Measurements from ENCODE around the gene LPP.

Gene LPP

GRCh38 chr3:188370081-188370830, 216.3 kb downstream of the LPP start:
- Histone ChIP-seq H3K9me3 (ENCODE audit: control insufficient read depth, insufficient read depth, low read length) (no peaks in the 10 kb centered on the region), H3K4me1 (ENCODE audit: insufficient read depth, low read length) (no peaks in the 10 kb centered on the region), H3K9ac (ENCODE audit: low read depth, low read length) (no peak overlapping the region), H3K36me3 (ENCODE audit: insufficient read depth, low read length) (no peaks in the 10 kb centered on the region)

GRCh38 chr3:188378786-188379185, 224.8 kb downstream of the LPP start:
- Histone ChIP-seq H3K36me3 (ENCODE audit: insufficient read depth, low read length) (no peaks in the 10 kb centered on the region), H3K9ac (ENCODE audit: low read depth, low read length) (no peak overlapping the region), H3K9me3 (ENCODE audit: control insufficient read depth, insufficient read depth, low read length) (no peaks in the 10 kb centered on the region), H3K4me1 (ENCODE audit: insufficient read depth, low read length) (no peaks in the 10 kb centered on the region)

GRCh38 chr3:188380252-188380651, 226.3 kb downstream of the LPP start:
- H3K9ac ChIP-seq (ENCODE audit: low read depth, low read length), result no peak overlapping the region

GRCh38 chr3:188380722-188381121, 226.8 kb downstream of the LPP start:
- no peaks in the 10 kb centered on the region for H3K36me3 ChIP-seq (ENCODE audit: insufficient read depth, low read length)
- no peak overlapping the region for H3K9ac ChIP-seq (ENCODE audit: low read depth, low read length)
- H3K9me3 ChIP-seq (ENCODE audit: control insufficient read depth, insufficient read depth, low read length), result no peaks in the 10 kb centered on the region
- no peaks in the 10 kb centered on the region for H3K4me1 ChIP-seq (ENCODE audit: insufficient read depth, low read length)

More at GRCh38 chr3:188380252-188380651, 226.3 kb downstream of the LPP start:
- Histone ChIP-seq H3K4me1 (ENCODE audit: insufficient read depth, low read length) (no peaks in the 10 kb centered on the region), H3K9me3 (ENCODE audit: control insufficient read depth, insufficient read depth, low read length) (no peaks in the 10 kb centered on the region), H3K36me3 (ENCODE audit: insufficient read depth, low read length) (no peaks in the 10 kb centered on the region)

GRCh38 chr3:188383748-188384147, 229.8 kb downstream of the LPP start:
- Histone ChIP-seq H3K9ac (ENCODE audit: low read depth, low read length) (no peak overlapping the region), H3K36me3 (ENCODE audit: insufficient read depth, low read length) (no peaks in the 10 kb centered on the region), H3K4me1 (ENCODE audit: insufficient read depth, low read length) (no peaks in the 10 kb centered on the region), H3K9me3 (ENCODE audit: control insufficient read depth, insufficient read depth, low read length) (no peaks in the 10 kb centered on the region)

- H3K36me3 ChIP-seq (ENCODE audit: insufficient read depth, low read length), result no peaks in the 10 kb centered on the region
- no peak overlapping the region for H3K9ac ChIP-seq (ENCODE audit: low read depth, low read length)
- H3K4me1 ChIP-seq (ENCODE audit: insufficient read depth, low read length), result peaks cover 5% of the 10 kb centered on the region
- no peaks in the 10 kb centered on the region for H3K9me3 ChIP-seq (ENCODE audit: control insufficient read depth, insufficient read depth, low read length)
Observed at GRCh38 chr3:188385295-188385694, 231.3 kb downstream of the LPP start.

GRCh38 chr3:188389711-188390342, 235.9 kb downstream of the LPP start:
- Histone ChIP-seq H3K9me3 (ENCODE audit: control insufficient read depth, insufficient read depth, low read length) (no peaks in the 10 kb centered on the region), H3K9ac (ENCODE audit: low read depth, low read length) (no peak overlapping the region), H3K36me3 (ENCODE audit: insufficient read depth, low read length) (no peaks in the 10 kb centered on the region), H3K4me1 (ENCODE audit: insufficient read depth, low read length) (peaks cover 5% of the 10 kb centered on the region)

GRCh38 chr3:188390343-188390718, 236.4 kb downstream of the LPP start:
- H3K4me1 ChIP-seq (ENCODE audit: insufficient read depth, low read length), result peaks cover 5% of the 10 kb centered on the region
- no peaks in the 10 kb centered on the region for H3K9me3 ChIP-seq (ENCODE audit: control insufficient read depth, insufficient read depth, low read length)
- no peak overlapping the region for H3K9ac ChIP-seq (ENCODE audit: low read depth, low read length)
- H3K36me3 ChIP-seq (ENCODE audit: insufficient read depth, low read length), result no peaks in the 10 kb centered on the region

- H3K9ac ChIP-seq (ENCODE audit: low read depth, low read length), result no peak overlapping the region
- no peaks in the 10 kb centered on the region for H3K36me3 ChIP-seq (ENCODE audit: insufficient read depth, low read length)
- H3K4me1 ChIP-seq (ENCODE audit: insufficient read depth, low read length), result peaks cover 5% of the 10 kb centered on the region
- H3K9me3 ChIP-seq (ENCODE audit: control insufficient read depth, insufficient read depth, low read length), result no peaks in the 10 kb centered on the region
Observed at GRCh38 chr3:188390775-188391443, 237.0 kb downstream of the LPP start.

GRCh38 chr3:188391592-188391991, 237.6 kb downstream of the LPP start:
- Histone ChIP-seq H3K9me3 (ENCODE audit: control insufficient read depth, insufficient read depth, low read length) (no peaks in the 10 kb centered on the region), H3K9ac (ENCODE audit: low read depth, low read length) (no peak overlapping the region), H3K36me3 (ENCODE audit: insufficient read depth, low read length) (no peaks in the 10 kb centered on the region), H3K4me1 (ENCODE audit: insufficient read depth, low read length) (peaks cover 5% of the 10 kb centered on the region)

GRCh38 chr3:188392076-188392475, 238.1 kb downstream of the LPP start:
- H3K36me3 ChIP-seq (ENCODE audit: insufficient read depth, low read length), result no peaks in the 10 kb centered on the region
- H3K4me1 ChIP-seq (ENCODE audit: insufficient read depth, low read length), result peaks cover 8% of the 10 kb centered on the region
- H3K9me3 ChIP-seq (ENCODE audit: control insufficient read depth, insufficient read depth, low read length), result no peaks in the 10 kb centered on the region
- H3K9ac ChIP-seq (ENCODE audit: low read depth, low read length), result no peak overlapping the region

GRCh38 chr3:188394623-188395022, 240.7 kb downstream of the LPP start:
- H3K9me3 ChIP-seq (ENCODE audit: control insufficient read depth, insufficient read depth, low read length), result no peaks in the 10 kb centered on the region
- H3K9ac ChIP-seq (ENCODE audit: low read depth, low read length), result no peak overlapping the region
- H3K4me1 ChIP-seq (ENCODE audit: insufficient read depth, low read length), result peaks cover 9% of the 10 kb centered on the region
- no peaks in the 10 kb centered on the region for H3K36me3 ChIP-seq (ENCODE audit: insufficient read depth, low read length)

- Histone ChIP-seq H3K9me3 (ENCODE audit: control insufficient read depth, insufficient read depth, low read length) (no peaks in the 10 kb centered on the region), H3K36me3 (ENCODE audit: insufficient read depth, low read length) (no peaks in the 10 kb centered on the region), H3K9ac (ENCODE audit: low read depth, low read length) (no peak overlapping the region), H3K4me1 (ENCODE audit: insufficient read depth, low read length) (peaks cover 4% of the 10 kb centered on the region; the same call in 1 of the 2 replicates)
Observed at GRCh38 chr3:188396251-188396650, 242.3 kb downstream of the LPP start.

GRCh38 chr3:188396900-188397299, 242.9 kb downstream of the LPP start:
- Histone ChIP-seq H3K9me3 (ENCODE audit: control insufficient read depth, insufficient read depth, low read length) (no peaks in the 10 kb centered on the region), H3K4me1 (ENCODE audit: insufficient read depth, low read length) (peaks cover 4% of the 10 kb centered on the region; the same call in 1 of the 2 replicates), H3K36me3 (ENCODE audit: insufficient read depth, low read length) (no peaks in the 10 kb centered on the region), H3K9ac (ENCODE audit: low read depth, low read length) (no peak overlapping the region)
